Myocyte (in vitro differentiated cells): ENCODE measurements around the gene APOL4. TPM values are rescaled to one million over a fixed set of nuclear protein-coding genes. Genes with fewer than 3 reads are reported as not detected.
"Not testable (repeated sequence)": the region's sequence is repeated elsewhere in the genome, so short reads cannot be mapped to it uniquely, and the experiment has no call there.

Source experiments
- DNase-seq: peaks from one replicate; pipeline ENCODE4 v3.0.0-alpha.2; 2012; ENCODE audit warnings: low read depth
- total RNA-seq: library from RNA; depleted of rRNA; stranded (reverse); fragments of >200 nt; gene quantifications from 2 replicates; pipeline ENCODE4 v1.2.3, GENCODE V29; 2014

APOL4 gene
- total RNA-seq, 1 donor from 2014 or later, result 9.2 TPM

DNA sequence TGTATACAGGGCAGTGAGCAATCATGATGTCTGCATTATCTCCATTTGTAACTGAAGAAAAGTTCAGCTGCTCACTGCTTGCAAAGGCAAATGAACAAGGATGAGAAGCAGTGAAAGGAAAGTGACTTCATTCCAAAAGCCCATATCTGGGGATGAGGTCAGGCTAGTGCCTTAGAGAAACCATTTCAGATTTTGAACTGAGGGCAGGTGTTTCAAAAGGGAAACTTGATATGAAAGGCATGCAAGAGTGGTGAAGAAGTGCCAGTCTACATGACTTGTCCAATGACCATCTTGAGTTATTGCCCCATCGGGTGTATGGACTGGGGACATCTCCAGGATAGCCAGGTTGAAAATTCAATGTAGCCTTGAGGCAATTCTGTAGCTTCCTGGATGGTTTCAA is 7.3 kb upstream of the APOL4 start:
- DNase-seq, result peak; percentile 86

DNA sequence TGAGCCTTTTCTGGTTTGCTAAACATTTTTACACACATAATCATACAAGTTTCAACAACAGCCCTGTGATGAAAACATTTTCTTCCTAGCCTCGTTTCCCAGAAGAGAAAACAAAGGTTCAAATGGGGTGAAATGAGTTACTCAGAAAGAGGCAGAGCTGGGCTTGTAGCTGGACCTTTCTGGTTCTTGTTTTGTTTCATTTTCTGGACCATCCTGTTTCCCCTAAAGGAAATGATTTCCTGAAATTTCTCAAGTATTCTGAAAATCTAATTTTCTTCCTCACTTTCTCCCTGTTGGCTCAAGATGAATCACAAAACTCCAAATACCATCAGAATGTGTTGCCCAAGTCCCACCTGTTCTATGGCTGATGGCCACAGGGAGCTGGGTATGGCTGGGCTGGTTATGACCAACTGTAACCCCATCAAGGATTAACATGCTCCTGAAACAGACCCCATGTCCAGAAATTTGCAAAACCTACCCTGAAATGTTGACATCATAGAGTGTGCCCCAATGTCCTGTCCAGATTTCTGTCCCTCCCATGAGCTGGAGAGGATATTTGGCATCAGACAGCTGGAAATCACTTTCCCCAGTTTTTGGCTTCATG is 6.7 kb upstream of the APOL4 start:
- no peak for DNase-seq

DNA sequence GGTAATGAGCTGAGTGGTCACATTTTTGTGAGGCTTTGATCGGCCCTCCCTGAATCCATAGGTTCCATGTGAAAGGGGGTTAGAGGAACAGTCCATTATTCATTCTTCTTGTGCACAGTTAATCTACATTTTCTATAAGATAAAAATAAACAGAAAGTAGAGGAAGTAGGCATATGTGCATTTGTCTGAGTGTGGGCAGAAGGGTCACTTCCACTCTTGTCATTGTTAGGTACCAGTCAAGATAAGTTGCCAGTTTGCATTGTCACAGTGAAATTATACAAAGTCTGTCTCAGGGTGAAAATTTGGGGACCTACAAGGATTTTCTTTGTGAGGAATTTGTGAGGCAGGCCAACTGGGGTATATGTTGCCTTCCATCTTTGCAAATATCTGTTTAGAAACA is 4.6 kb upstream of the APOL4 start:
- no peak for DNase-seq

DNA sequence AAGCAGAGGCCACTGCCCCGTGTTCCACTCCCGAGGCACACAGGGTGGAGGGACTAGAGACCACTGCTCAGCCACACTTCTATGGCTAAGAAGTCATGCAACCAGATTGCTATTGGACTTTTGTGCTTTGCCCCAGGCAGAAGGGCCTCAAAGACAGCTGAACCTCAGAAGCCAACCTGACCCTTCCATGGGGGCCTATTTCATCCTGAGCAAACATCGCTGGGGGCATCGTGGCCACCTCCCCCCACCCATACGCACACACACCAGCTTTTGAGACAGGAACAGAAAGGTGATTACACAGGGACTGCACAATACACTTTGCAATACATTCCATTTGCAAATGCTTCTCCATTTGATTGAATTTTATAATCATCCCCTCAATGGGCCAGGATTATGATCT is 4.0 kb upstream of the APOL4 start:
- not testable (repeated sequence) for DNase-seq

DNA sequence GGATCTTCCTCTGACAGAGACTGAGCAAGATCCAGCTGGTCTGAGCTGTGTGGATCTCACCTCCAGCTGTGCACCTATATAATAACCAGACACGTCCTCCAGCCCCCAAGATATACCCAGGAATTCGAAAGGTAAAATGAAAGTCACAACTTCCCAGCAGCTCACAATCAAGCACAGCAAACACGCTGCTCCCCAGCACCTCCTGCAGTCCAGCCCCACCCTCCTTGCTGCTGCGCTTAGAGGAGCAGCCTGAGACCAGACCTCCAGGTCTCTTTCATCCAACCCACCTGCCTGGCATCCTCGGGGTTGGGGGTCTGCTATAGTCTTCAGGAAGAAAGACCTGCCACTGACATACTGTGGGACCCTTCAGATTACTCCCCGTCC is 3.0 kb upstream of the APOL4 start:
- no peak for DNase-seq

DNA sequence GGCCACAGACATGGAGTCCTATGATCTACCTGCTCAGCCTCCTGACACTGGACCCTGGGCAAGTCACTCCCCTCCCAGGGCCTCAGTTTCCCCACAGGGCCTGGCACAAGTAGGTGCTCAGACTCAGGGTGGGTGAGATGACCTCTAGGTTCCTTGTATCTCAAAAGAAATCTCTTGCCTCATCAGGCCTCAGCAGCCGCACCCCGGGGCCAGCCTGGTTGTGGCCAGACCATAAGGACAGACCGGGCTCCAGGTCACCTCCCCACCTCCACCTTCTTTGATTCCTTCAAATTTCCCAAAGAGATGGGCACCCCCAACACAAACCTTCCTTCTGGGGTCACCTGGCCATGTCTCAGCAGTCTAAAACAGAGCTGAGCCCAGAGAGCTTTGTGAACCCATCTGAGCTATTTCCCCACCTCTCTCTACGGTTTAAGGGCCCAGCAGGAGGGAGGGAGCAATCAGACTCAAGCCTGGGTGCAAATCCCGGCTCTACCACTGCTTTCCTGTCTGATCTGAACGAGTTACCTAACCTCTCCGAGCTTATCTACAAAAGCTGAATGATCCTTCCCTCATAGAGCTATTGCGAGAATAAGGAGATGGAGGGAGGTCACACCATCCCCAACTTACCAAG is 2.5 kb upstream of the APOL4 start:
- DNase-seq, result no peak

DNA sequence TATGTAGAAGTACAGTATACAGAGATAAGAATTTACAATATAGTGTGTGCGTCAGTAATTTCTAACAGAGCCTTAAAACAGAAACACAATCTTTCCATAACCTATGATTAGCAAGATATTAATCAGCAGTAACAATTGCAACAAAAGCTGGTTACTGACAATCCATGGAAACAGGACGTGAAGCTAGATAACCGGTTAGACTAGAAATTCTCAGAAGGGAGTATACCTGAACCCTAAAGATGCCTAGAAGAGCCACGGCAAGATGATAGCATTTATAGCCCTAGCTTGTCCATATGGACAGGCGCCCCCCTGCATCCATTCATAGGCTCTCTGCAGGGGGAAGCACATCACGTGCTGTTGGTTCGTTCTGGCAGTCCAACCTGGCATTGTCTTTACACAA is 1.8 kb upstream of the APOL4 start:
- DNase-seq, result not testable (repeated sequence)

DNA sequence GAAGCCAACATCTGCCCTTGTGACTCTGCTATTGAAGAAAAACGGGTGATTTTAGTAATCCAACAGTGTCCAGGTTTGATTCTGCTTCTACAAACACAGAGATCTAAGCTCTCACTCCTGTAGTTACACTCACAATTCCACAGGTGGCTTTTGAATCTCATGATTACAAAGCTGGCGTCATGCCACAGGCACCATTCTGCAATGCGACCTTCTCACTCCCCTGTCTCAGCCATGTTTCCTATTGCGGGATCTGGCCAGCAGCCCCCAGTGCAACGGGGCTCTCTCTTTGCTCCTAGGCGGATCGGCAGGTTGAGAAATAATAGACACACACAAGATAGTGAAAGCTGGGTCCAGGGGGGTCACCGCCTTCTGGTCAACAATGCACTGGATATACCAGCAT is 1.3 kb upstream of the APOL4 start:
- DNase-seq, result not testable (repeated sequence)

DNA sequence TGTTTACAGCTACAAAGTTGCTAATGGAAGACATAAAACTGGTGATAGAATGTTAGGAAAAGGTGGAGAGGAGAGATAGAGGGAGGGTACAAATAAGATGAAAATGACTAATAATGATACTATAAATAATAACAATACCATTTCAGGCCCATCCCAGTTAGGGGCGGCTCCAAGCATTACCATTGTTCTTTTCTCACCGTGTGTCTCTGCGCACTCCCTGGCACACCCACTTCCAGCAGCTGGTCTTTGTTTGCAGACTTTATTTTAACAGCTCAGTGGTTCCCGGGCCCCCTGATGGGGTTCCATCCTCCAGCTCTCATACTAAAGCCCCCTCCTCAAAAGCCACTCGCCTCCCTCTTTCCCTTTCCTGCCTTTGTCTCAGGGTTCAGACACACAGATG is 584 bp downstream of the APOL4 start:
- DNase-seq, result not testable (repeated sequence)

DNA sequence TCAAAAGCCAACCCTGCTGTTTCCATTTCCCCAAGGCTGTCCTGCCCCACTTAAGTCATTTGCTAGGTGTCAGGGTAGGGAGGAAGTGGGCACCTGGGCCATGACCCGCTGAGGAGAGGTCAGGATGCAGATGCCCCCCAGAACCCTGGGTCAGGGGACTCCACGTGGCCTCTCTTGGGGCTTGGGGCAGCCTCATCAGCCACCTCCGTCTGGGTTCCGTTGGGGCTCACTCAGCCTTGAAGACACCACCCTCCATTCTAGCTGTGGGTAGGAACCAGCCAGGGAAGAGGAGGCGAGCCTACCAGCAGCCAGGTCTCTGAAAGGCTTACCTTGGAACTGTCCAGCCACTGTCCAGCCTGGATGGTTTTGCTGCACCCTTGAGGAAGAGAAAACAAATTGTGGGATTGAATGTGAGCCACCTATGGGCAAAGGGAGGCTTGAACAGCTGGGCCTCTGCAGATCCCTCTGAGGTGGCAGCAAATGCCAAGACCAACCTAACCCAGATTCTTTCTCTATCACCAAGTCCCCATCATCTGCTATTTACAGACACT is 2.5 kb downstream of the APOL4 start:
- DNase-seq, result peak; percentile 93

DNA sequence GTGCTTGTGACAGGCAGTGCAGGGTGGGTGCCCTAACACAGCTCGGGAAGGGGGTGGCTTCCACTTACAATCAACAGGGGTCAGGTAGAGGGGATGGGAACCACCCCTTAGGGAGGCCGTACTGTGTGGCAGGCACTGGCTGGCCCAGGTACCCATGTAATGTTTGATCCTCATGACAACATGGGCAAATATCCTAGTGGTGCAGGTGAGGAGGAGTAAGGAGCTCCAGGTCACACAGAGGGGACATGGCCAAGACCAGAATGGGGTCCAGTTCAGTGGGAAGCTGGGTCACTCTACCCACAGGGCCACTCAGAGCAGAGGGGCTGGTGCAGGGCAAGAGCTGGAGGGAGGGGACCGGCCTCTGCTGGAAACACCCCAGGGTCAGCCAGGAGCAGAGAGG is 3.1 kb downstream of the APOL4 start:
- DNase-seq, result no peak

DNA sequence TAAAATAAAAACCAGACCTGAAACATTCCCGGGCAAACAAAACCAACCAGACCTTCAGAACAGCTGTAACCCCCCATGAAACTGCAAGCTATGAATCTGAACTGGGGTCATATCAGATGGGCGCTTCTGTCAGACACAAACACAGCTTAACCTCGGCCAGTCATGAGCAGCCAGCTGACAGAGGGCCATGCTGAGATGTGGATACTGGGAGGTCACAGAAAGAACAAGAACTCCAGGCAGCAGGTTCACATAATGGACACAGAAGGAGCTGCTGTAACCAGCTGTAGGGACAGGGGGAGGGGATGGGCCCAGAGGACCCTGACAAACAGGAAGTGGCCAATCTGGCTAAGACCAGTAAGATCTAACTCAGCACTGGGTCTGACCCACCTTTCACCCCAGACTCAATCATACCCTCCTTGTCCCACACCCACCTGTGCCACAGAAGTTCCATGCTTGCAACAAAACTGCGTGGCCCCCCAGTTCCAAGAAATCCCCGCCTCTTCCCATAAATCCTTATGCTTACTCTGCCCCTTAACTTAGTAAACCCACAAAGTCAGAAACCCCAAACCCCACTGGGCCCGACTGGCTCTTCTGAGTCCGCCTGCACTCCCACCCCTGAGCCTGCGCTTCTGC is 4.0 kb downstream of the APOL4 start:
- peak; percentile 44 for DNase-seq

DNA sequence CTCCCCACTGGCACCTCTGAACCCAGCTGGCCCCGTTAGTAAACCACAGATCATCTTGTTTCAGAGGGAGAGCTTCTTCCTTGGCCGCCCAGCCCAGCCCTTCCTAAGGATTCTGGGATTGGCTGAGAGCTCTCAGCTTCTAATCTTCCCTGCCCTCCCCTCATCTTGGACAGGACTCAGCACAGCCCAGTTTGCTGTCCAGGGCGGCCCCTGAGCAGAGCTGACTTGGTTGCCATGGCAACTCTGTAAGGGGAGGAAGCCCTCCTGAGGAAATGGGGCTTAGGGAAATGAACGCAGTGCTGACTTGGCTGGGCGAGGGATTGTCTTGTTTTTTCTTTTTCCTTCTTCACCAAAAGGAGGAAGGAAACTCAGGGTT is 4.6 kb downstream of the APOL4 start:
- DNase-seq, result peak; percentile 52

DNA sequence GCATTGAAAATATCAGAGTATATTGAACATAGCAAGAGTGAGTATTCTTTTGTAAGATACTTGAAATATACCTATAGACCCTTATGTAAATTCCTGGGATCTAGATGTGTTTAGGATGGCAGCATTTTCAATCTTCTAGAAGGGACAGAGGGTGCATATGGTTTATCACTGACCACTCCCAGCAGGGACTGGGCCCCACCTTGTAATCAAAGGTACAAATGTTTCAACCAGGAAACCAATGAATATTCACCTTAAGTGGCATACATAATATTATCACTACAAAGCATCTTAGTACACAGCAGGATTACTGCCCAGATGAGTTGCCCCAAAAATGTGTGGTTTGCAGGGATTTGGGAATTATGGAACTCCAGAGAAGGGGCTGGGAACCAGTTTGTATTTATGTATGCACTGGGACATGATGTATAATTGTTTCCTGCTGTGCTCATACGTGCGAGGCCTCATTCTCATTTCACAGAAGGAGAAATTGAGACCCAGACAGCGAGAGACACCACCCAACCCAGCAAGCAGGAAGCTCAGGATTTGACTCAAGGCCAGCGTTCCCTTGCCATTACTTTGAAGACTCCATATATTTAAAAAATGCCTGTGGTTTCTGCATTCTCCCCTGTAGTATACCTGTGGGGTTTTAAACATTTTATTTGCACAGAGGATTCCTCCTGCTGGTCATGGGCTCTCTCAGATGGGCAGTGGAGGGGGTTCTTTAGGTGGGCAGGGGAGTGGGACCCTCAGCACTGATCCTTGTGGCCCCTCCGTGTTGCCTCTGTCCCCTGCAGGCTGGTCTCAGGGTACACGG is 5.2 kb downstream of the APOL4 start:
- DNase-seq, result no peak

DNA sequence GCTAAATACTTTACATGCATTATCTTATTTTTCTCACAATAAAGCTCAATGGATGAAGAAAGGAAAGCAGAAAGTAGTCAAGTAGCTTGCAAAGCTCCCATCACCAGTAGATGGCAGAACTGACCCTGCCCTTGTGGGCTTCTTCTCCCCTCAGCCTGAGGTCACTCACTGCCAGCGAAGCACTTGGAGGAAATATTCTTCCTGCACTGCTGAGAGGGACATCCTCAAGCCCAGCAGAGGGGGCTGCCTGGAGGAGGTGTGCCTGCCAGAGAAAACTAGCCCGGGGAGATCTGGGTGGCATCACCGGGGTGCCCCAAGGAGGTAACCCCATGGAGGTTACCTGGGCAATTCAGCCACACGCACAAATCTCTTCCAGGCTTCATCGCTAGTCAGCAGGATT is 6.6 kb downstream of the APOL4 start:
- peak; percentile 81 for DNase-seq

DNA sequence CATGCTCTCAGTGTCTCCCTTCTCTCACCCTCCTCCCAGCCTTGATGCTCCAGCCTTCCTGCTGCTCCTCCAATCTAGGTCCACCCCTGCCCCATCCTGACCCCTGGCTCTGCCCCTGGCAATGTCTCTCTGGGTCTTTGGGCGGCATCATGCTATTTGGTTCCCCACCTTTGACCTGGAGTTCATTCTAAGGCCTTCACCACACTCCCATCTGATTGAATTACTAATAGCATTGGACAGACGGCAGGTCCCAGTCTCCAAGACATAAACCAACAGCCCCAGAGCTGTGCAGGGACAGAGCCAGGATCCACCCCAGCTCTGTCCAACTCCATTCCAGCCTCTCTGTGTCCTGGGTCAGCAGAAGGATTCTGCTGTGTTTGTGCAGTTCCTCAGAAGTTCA is 7.2 kb downstream of the APOL4 start:
- DNase-seq, result no peak

DNA sequence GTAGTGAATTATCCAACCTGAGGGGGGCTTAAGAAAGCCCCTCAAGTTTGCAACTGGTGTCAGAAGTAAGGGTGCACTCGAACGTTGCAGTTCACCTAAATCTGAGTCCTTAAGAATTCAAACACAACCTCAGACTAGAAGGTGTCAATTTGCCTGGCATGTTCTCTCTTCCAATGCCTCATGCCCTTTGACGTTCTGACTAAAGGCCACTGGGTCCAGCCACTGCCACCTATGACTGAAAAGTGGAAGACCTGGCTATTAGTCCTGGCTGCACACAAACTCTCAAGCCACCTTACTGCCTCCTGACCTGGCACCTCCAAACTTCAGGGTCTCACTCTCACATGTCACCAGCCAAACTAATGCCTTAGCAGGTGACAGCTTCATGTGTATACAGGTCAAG is 8.0 kb downstream of the APOL4 start:
- no peak for DNase-seq

DNA sequence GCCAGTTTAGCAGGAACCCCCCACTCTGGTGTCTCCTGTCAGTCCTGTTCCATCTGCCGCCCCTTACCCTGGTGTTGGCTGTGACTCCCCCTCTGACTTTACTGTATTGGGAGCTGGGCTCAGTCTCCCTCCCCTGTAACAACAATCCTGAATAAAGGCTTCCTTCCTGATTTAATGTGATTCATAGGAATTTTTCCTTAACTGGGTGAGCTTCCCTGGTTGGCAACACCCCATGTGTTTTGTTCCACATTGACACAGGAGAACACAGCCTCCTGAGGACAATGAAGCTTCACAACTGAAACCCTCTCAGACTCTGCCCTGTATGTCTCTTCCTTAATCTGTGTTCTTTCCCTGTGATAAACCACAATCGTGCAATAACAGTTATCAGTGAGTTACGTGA is 8.4 kb downstream of the APOL4 start:
- no peak for DNase-seq

DNA sequence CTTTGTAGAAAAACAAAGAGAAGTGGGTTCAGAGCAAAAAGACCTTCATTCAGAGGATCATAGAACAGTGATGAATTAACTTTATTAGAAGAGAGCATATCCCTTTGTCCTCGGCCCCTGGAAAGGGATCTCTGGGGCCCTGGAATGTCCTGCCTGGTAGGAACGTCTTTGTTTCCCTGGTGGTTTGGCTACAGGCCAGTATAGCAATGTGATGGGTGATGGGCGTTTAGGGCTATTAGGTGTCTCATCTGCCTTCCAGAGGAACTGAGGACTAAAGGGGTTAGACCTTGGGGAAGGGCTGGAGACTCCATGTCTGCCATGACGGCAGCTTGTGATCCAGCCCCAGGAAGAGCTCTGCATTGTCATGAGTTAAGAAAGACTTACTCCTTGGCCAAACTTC is 9.1 kb downstream of the APOL4 start:
- no peak for DNase-seq

DNA sequence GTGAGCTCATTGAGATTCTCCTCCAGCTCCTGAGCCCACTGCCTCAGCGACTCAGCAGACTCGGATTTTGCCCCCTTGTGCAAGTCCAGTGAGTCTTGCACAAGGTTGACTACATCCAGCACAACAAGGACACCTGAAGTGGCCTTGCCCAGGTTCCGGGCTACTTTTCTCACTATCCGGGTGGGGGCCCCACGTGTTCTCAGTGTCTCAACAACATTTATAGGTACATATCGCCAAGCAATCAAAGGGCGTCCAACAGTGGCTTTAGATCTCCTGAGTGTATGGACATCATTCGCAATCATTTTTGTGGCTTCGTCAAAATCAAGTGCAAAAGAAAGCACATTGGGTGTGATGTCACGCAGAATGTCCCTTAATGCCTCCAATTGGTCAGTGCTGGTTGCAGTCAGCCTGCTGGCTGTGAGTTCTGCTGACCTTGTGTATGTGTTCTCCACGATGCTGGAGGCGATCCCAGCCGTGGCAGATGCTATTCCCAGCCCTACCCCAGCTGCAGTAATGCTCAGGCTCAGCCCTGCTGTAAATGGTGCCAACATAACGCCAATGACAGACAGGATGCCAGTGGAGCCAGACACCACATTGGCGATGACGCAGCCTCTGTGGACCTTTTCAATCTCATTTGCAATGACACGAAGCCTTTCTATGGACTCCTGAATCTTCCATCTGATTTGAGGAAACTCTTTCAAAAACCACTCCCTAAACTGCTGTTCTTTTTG is 10.3 kb downstream of the APOL4 start:
- peak; percentile 95 for DNase-seq

DNA sequence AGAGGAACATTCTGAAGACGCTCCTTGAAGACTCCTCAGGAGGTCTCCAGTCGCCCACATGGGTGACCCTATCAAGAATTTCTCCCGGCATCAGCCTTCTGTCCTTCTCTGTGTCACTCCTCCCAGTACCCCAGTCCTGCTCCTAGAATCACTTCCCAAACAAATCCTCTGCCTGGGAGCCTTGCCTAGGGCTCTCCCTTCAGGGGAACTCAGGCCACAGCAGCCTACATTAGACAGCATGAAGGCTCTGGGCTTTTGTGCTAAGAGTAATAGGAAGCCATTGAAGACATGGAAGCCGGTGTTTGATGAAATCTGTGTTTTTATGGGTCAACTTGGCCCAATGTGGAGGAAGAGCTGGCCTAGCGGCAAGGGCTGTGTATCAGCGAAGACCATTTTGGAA is 13.7 kb downstream of the APOL4 start:
- not testable (repeated sequence) for DNase-seq
